GM12878 (cell line): ENCODE results near the gene DYNLL2. TPM values are rescaled to one million over a fixed set of nuclear protein-coding genes. Genes with fewer than 3 reads are reported as not detected.

Experiments
- ATAC-seq: fragments of 200-7000 bp; cut with Tn5 transposase; 3 replicates; pipeline ENCODE4 v1.9.1; 2020; ENCODE audit warnings: mild to moderate bottlenecking, moderate library complexity
- BruUV-seq: library from RNA; stranded (reverse); fragments of 400-500 nt; replicated peaks from 2 replicates; lab custom pipeline; 2021; lab: Mats Ljungman, UMichigan
- CTCF ChIA-PET: fragments of 300-600 bp; sonication (Branson Sonifier 250); formaldehyde crosslinking; extraction: SDS; loops from one replicate; lab custom pipeline; 2021; ENCODE audit warnings: inconsistent platforms; lab: Yijun Ruan, JAX
- POLR2A ChIA-PET: fragments of 350-600 bp; formaldehyde crosslinking; extraction: SDS; loops from one replicate; lab custom pipeline; 2021; ENCODE audit warnings: inconsistent platforms; lab: Charles Lee
- RAD21 ChIA-PET: fragments of 300-600 bp; sonication (Branson Sonifier 250); formaldehyde crosslinking; loops from one replicate; lab custom pipeline; 2023; ENCODE audit warnings: antibody characterized with exemption; ENCODE audit not compliant: unreplicated experiment; lab: Charles Lee
- SMC1A ChIA-PET: fragments of 300-600 bp; sonication (Branson Sonifier 250); formaldehyde crosslinking; loops from one replicate; lab custom pipeline; 2023; ENCODE audit not compliant: unreplicated experiment, uncharacterized antibody; lab: Charles Lee
- DNase-seq: peaks from one replicate; pipeline ENCODE4 v3.0.0-alpha.2; 2011; ENCODE audit warnings: low read depth, low spot score
- FAIRE-seq: peaks from 3 replicates; lab custom pipeline; 2011; peaks lifted over from hg19 to GRCh38; lab: Jason Lieb, UNC
- H2AFZ ChIP-seq: 2 replicates; pipeline ENCODE4 v1.6.0; 2011; ENCODE audit warnings: low read depth, low read length, control low read depth; ENCODE audit not compliant: control insufficient read depth
- H3K27ac ChIP-seq: 2 replicates; pipeline ENCODE4 v1.5.1; 2011; ENCODE audit warnings: control low read depth; ENCODE audit not compliant: control insufficient read depth, insufficient read depth
- H3K27me3 ChIP-seq, 2 experiments: replicated peaks in 1 of 2; 2 replicates each; pipeline versions ENCODE4 v1.6.0 to v1.6.1; 2011; ENCODE audit warnings: low read length in 1 of 2; ENCODE audit not compliant: control insufficient read depth in 2 of 2, insufficient read depth in 2 of 2
- H3K36me3 ChIP-seq, 2 experiments: 2 replicates each; pipeline ENCODE4 v1.5.1; 2011; ENCODE audit warnings: low read length in 1 of 2; ENCODE audit not compliant: control insufficient read depth in 2 of 2, insufficient read depth in 2 of 2
- H3K4me1 ChIP-seq: 2 replicates; pipeline ENCODE4 v1.6.1; 2011; ENCODE audit warnings: mild to moderate bottlenecking, low read length, moderate library complexity, mixed read lengths; ENCODE audit not compliant: control insufficient read depth, insufficient read depth
- H3K4me2 ChIP-seq: 2 replicates; pipeline ENCODE4 v1.6.0; 2011; ENCODE audit warnings: control low read depth; ENCODE audit not compliant: control insufficient read depth, insufficient read depth
- H3K4me3 ChIP-seq: fragments of 200-600 bp; sonication (generic); 2 replicates; pipeline ENCODE4 v1.5.1; 2016
- H3K79me2 ChIP-seq: 2 replicates; pipeline ENCODE4 v1.6.0; 2011; ENCODE audit warnings: low read length; ENCODE audit not compliant: control insufficient read depth, insufficient read depth
- H3K9ac ChIP-seq: 2 replicates; pipeline ENCODE4 v1.8.0; 2011; ENCODE audit warnings: low read length, control low read depth, mixed read lengths; ENCODE audit not compliant: control insufficient read depth, insufficient read depth
- H3K9me3 ChIP-seq: replicated peaks from 3 replicates; pipeline ENCODE4 v1.5.1; 2011; ENCODE audit warnings: mild to moderate bottlenecking, low read length; ENCODE audit not compliant: control insufficient read depth, insufficient read depth
- H4K20me1 ChIP-seq: 2 replicates; pipeline ENCODE4 v1.6.0; 2011; ENCODE audit not compliant: control insufficient read depth, insufficient read depth
- DPF2 ChIP-seq: fragments of 450-650 bp; IDR thresholded peaks from 2 replicates; pipeline ENCODE4 v1.6.1; 2017; ENCODE audit warnings: mild to moderate bottlenecking
- HDGF ChIP-seq: fragments of 450-650 bp; IDR thresholded peaks from 2 replicates; pipeline ENCODE4 v1.6.1; 2016; ENCODE audit warnings: antibody characterized with exemption
- MAX ChIP-seq: IDR thresholded peaks from 2 replicates; pipeline ENCODE4 v1.6.1; 2012; ENCODE audit warnings: low read depth, low read length, improper control_type of control experiment
- MXI1 ChIP-seq: fragments of 150-350 bp; IDR thresholded peaks from 2 replicates; pipeline ENCODE4 v1.6.1; 2011; ENCODE audit warnings: low read depth, mild to moderate bottlenecking, inconsistent platforms, low read length, improper control_type of control experiment
- NR2C2 ChIP-seq: IDR thresholded peaks from 2 replicates; pipeline ENCODE4 v1.6.1; 2011; ENCODE audit warnings: borderline replicate concordance, low read depth; ENCODE audit not compliant: control insufficient read depth, insufficient read length
- PAX8 ChIP-seq: fragments of 450-650 bp; IDR thresholded peaks from 2 replicates; pipeline ENCODE4 v1.6.1; 2017; ENCODE audit warnings: mild to moderate bottlenecking, moderate library complexity
- SIN3A ChIP-seq: IDR thresholded peaks from 2 replicates; pipeline ENCODE4 v1.6.1; 2012; ENCODE audit warnings: low read depth, low read length, improper control_type of control experiment
- SIX5 ChIP-seq: IDR thresholded peaks from 2 replicates; pipeline ENCODE4 v1.6.1; 2011; ENCODE audit warnings: mild to moderate bottlenecking, low read depth, low read length, moderate library complexity; ENCODE audit not compliant: severe bottlenecking
- SREBF2 ChIP-seq: IDR thresholded peaks from 2 replicates; pipeline ENCODE4 v1.6.1; 2012; ENCODE audit warnings: mild to moderate bottlenecking, low read length
- TARDBP ChIP-seq: IDR thresholded peaks from 2 replicates; pipeline ENCODE4 v1.6.1; 2016; ENCODE audit warnings: borderline replicate concordance
- TCF3 ChIP-seq: IDR thresholded peaks from 2 replicates; pipeline ENCODE4 v1.6.1; 2012; ENCODE audit warnings: low read depth, mild to moderate bottlenecking, low read length, borderline replicate concordance; ENCODE audit not compliant: insufficient read depth
- YBX1 ChIP-seq: fragments of 450-650 bp; IDR thresholded peaks from 2 replicates; pipeline ENCODE4 v1.6.1; 2016; ENCODE audit warnings: antibody characterized with exemption
- WGBS: methylation state at CpG from one replicate; pipeline ENCODE4 v1.1.6; 2016; ENCODE audit warnings: low lambda C conversion rate; ENCODE audit not compliant: insufficient replicate concordance, insufficient coverage; ENCODE audit errors: missing lambda C conversion rate; 5-methylcytosine and 5-hydroxymethylcytosine counted together
- in situ Hi-C: fragments of 300-500 bp; cut with MboI; formaldehyde crosslinking; loops from 9 replicates; pipeline ENCODE4 v1.14.3; 2018; ENCODE audit warnings: mixed read lengths
- intact Hi-C: fragments of 100-400 bp; cut with micrococcal nuclease; formaldehyde crosslinking; loops from one replicate; pipeline ENCODE4 v1.14.2; 2022; ENCODE audit not compliant: unreplicated experiment
- polyA plus RNA-seq, 11 experiments: library from polyadenylated mRNA; depleted of rRNA in 4 of 11; unstranded in 6 of 11; stranded (reverse) in 5 of 11; fragments of >200 nt; fragmentation: Nextera tagmentation in 4 of 11; fragmentation: Illumina TruSeq in 1 of 11; extraction: Ambion mirVana in 4 of 11; extraction: Trizol in 1 of 11; gene quantifications; 1 replicate in 1 of 11; 2 replicates in 10 of 11; pipeline versions ENCODE4 v1.2.1 to v1.2.3, GENCODE V29; 2011 to 2016; ENCODE audit warnings: inconsistent platforms in 2 of 11, missing spikeins in 2 of 11, low read depth in 1 of 11
- total RNA-seq, 4 experiments: library from RNA; depleted of rRNA in 3 of 4; stranded (reverse); fragments of >200 nt in 3 of 4; fragmentation: Illumina TruSeq in 1 of 4; extraction: Trizol in 1 of 4; gene quantifications; 2 replicates each; pipeline versions ENCODE4 v1.2.1 to v1.2.3, GENCODE V29; 2013 to 2021
- TF ChIP-seq, protein P1 (sequence below): IDR thresholded peaks from 2 replicates; pipeline ENCODE4 v1.6.1; 2011; ENCODE audit warnings: mild to moderate bottlenecking, low read depth, low read length, moderate library complexity; ENCODE audit not compliant: insufficient replicate concordance
- TF ChIP-seq, protein P2 (sequence below): fragments of 450-650 bp; formaldehyde crosslinking; IDR thresholded peaks from 2 replicates; pipeline ENCODE4 v1.4.0; 2020; ENCODE audit warnings: mild to moderate bottlenecking, moderate library complexity
- TF ChIP-seq, protein P3 (sequence below): fragments of 450-650 bp; IDR thresholded peaks from 2 replicates; pipeline ENCODE4 v1.6.1; 2016; ENCODE audit warnings: mild to moderate bottlenecking

Gene DYNLL2
- total and polyA plus RNA-seq, 10 of the 15 experiments (the other 5 are each of a cell fraction or from before 2014, with no cell fraction given) = 0.62 to 19.2 (median 9.1) TPM

DNA sequence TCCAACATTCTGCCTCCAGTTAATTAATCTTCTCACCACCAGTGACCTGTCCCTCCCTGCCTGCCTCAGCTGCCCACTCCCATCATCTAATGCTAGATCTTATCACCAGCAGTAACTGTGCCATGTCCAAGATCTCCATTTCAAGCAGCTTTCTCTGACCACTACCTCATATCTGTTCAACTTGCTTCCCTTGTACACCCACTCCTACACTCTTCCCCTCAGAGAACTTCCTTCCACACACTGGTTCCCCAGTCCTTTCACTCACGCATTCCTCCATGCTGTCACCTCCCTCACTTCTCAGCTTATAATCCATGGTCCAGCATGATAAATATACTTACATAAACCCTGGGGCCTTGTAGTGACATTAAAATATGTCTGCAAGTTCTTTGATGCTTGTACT, 31.8 kb upstream of the DYNLL2 start (continued):
- no peak for TF ChIP-seq SIX5
- no peak for TF ChIP-seq SIN3A
- TF ChIP-seq, all 136 proteins: peak for 0

GRCh38 chr17:58052407-58052806, 30.8 kb upstream of the DYNLL2 start:
- 0% methylated on average over 1 of the region's 1 CpG for WGBS
- SMC1A ChIA-PET = interaction anchor here (1.1 kb wide), 1 partner anchor 35 kb away, joined by 3 read pairs; no protein-coding TSS in a partner anchor
- Histone ChIP-seq H3K79me2 (no peaks in the 10 kb centered on the region), H3K4me3 (no peak overlapping the region), H3K9me3 (no peaks in the 10 kb centered on the region), H4K20me1 (no peaks in the 10 kb centered on the region), H3K9ac (no peak overlapping the region), H3K27me3 (no peaks in the 10 kb centered on the region; a peak in 2 of 4 replicates), H2AFZ (no peak overlapping the region), H3K4me2 (no peak overlapping the region), H3K27ac (no peak overlapping the region), H3K36me3 (no peaks in the 10 kb centered on the region), H3K4me1 (no peaks in the 10 kb centered on the region)
- intact Hi-C loops = no loop called here
- no TSS peak for BruUV-seq
- CTCF ChIA-PET = interaction anchor here (0.8 to 1.0 kb wide), 2 partner anchors 9 to 309 kb away, joined by 3 read pairs; no protein-coding TSS in a partner anchor
- FAIRE-seq (no peak), DNase-seq (no peak), ATAC-seq (no peak)
- in situ Hi-C loops = no loop called here
- RAD21 ChIA-PET = no interaction called here
- POLR2A ChIA-PET = no interaction called here
- TF ChIP-seq NR2C2 (no peak), TARDBP (no peak), TCF3 (no peak), DPF2 (no peak), SREBF2 (no peak), PAX8 (no peak), MXI1 (no peak), MAX (no peak), HDGF (no peak), YBX1 (no peak)
- TF ChIP-seq, protein P1, sequence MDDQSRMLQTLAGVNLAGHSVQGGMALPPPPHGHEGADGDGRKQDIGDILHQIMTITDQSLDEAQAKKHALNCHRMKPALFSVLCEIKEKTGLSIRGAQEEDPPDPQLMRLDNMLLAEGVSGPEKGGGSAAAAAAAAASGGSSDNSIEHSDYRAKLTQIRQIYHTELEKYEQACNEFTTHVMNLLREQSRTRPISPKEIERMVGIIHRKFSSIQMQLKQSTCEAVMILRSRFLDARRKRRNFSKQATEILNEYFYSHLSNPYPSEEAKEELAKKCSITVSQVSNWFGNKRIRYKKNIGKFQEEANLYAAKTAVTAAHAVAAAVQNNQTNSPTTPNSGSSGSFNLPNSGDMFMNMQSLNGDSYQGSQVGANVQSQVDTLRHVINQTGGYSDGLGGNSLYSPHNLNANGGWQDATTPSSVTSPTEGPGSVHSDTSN = no peak
- TF ChIP-seq, protein P2, sequence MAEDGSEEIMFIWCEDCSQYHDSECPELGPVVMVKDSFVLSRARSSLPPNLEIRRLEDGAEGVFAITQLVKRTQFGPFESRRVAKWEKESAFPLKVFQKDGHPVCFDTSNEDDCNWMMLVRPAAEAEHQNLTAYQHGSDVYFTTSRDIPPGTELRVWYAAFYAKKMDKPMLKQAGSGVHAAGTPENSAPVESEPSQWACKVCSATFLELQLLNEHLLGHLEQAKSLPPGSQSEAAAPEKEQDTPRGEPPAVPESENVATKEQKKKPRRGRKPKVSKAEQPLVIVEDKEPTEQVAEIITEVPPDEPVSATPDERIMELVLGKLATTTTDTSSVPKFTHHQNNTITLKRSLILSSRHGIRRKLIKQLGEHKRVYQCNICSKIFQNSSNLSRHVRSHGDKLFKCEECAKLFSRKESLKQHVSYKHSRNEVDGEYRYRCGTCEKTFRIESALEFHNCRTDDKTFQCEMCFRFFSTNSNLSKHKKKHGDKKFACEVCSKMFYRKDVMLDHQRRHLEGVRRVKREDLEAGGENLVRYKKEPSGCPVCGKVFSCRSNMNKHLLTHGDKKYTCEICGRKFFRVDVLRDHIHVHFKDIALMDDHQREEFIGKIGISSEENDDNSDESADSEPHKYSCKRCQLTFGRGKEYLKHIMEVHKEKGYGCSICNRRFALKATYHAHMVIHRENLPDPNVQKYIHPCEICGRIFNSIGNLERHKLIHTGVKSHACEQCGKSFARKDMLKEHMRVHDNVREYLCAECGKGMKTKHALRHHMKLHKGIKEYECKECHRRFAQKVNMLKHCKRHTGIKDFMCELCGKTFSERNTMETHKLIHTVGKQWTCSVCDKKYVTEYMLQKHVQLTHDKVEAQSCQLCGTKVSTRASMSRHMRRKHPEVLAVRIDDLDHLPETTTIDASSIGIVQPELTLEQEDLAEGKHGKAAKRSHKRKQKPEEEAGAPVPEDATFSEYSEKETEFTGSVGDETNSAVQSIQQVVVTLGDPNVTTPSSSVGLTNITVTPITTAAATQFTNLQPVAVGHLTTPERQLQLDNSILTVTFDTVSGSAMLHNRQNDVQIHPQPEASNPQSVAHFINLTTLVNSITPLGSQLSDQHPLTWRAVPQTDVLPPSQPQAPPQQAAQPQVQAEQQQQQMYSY = no peak
- TF ChIP-seq, protein P3, sequence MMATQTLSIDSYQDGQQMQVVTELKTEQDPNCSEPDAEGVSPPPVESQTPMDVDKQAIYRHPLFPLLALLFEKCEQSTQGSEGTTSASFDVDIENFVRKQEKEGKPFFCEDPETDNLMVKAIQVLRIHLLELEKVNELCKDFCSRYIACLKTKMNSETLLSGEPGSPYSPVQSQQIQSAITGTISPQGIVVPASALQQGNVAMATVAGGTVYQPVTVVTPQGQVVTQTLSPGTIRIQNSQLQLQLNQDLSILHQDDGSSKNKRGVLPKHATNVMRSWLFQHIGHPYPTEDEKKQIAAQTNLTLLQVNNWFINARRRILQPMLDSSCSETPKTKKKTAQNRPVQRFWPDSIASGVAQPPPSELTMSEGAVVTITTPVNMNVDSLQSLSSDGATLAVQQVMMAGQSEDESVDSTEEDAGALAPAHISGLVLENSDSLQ = no peak
